ENCODE data around the gene TKTL1. TPM values are rescaled to one million over a fixed set of nuclear protein-coding genes. Genes with fewer than 3 reads are reported as not detected.
A peak's percentile ranks its signal among the peaks of the same experiment; 100 is the strongest.

The TKTL1 gene
- total and polyA plus RNA-seq, 4 donors = 0.23 to 0.24 TPM; not detected in 2

GRCh38 chrX:154360155-154360713 lies 64.6 kb downstream of the TKTL1 start:
- H3K4me1 ChIP-seq (ENCODE audit: control insufficient read depth in 1 of 2, insufficient read depth in 2 of 2, low read length in 2 of 2) = no peaks in the 10 kb centered on the region
- peaks cover 0 to 24% of the 10 kb centered on the region in 2 donors for H3K36me3 ChIP-seq (ENCODE audit: control insufficient read depth in 1 of 2, insufficient read depth in 2 of 2, low read length in 1 of 2)
- DNase-seq (no peak), ATAC-seq (ENCODE audit: low FRiP score) (no peak)
- intact Hi-C loops (cut with DNase I) = no loop called here
- no peak overlapping the region for H3K27ac ChIP-seq (ENCODE audit: low read depth in 1 of 2, low read length in 2 of 2)
- no peaks in the 10 kb centered on the region for H3K9me3 ChIP-seq (ENCODE audit: control insufficient read depth, low read length)
- 51 to 70% methylated on average over 34 of the region's 34 CpGs for WGBS, 2 donors
- no peaks in the 10 kb centered on the region for H3K27me3 ChIP-seq (ENCODE audit: control insufficient read depth in 1 of 2, insufficient read depth in 2 of 2, low read length in 1 of 2)
- H3K4me3 ChIP-seq (ENCODE audit: low read length in 2 of 2) = no peak overlapping the region

- no peak overlapping the region for H3K27ac ChIP-seq (ENCODE audit: low read depth in 1 of 2, low read length in 2 of 2)
- no peak for ATAC-seq (ENCODE audit: low FRiP score)
- no peak overlapping the region for H3K4me3 ChIP-seq (ENCODE audit: low read length in 2 of 2)
- H3K4me1 ChIP-seq (ENCODE audit: control insufficient read depth in 1 of 2, insufficient read depth in 2 of 2, low read length in 2 of 2) = no peaks in the 10 kb centered on the region
- H3K9me3 ChIP-seq (ENCODE audit: control insufficient read depth, low read length) = no peaks in the 10 kb centered on the region
- DNase-seq = no peak
- peaks cover 0 to 28% of the 10 kb centered on the region in 2 donors for H3K36me3 ChIP-seq (ENCODE audit: control insufficient read depth in 1 of 2, insufficient read depth in 2 of 2, low read length in 1 of 2)
- WGBS, 2 donors = 63 to 77% methylated on average over 29 to 30 of the region's 30 CpGs
- no peaks in the 10 kb centered on the region for H3K27me3 ChIP-seq (ENCODE audit: control insufficient read depth in 1 of 2, insufficient read depth in 2 of 2, low read length in 1 of 2)
- intact Hi-C loops (cut with DNase I) = no loop called here
Measured at GRCh38 chrX:154362085-154362742, 66.6 kb downstream of the TKTL1 start.

GRCh38 chrX:154363706-154364439 lies 68.3 kb downstream of the TKTL1 start:
- Histone ChIP-seq H3K4me3 (ENCODE audit: low read length in 2 of 2) (no peak overlapping the region), H3K9me3 (ENCODE audit: control insufficient read depth, low read length) (no peaks in the 10 kb centered on the region), H3K4me1 (ENCODE audit: control insufficient read depth in 1 of 2, insufficient read depth in 2 of 2, low read length in 2 of 2) (no peaks in the 10 kb centered on the region), H3K36me3 (ENCODE audit: control insufficient read depth in 1 of 2, insufficient read depth in 2 of 2, low read length in 1 of 2) (peaks cover 0 to 25% of the 10 kb centered on the region in 2 donors), H3K27me3 (ENCODE audit: control insufficient read depth in 1 of 2, insufficient read depth in 2 of 2, low read length in 1 of 2) (no peaks in the 10 kb centered on the region), H3K27ac (ENCODE audit: low read depth in 1 of 2, low read length in 2 of 2) (peak overlapping the region in 1 of 2 donors; percentile 5)
- 22 to 54% methylated on average over 20 of the region's 20 CpGs for WGBS, 2 donors
- intact Hi-C loops (cut with DNase I) = no loop called here
- ATAC-seq (ENCODE audit: low FRiP score) = no peak
- no peak for DNase-seq

DNA sequence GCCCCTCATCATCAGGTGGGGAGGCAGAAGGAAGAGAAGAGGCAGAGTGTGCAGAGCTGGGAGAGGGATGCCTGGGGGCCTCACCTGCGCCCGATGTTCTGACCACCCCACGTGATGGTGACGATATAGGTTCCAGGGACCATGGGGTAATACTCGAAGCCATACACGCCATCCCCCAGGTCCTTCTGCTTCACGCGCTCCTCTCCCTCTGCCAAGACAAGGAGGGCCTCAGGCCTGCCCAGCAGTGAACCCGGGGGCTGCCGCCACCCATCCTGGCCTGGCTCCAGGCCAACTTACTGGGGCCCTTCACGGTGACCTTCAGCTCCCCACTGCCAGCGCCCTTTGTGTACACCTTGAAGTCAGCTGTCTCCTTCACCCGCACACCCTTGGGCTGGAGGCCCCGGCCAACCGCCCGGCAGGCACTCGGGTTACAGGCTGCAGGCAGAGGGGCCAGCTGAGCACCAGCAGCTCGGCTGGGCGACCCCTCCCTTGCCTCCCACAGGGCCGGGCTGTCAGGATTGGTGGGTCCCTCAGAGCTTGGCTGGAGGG lies 69.5 kb downstream of the TKTL1 start:
- 29 to 69% methylated on average over 17 to 20 of the region's 20 CpGs for WGBS, 2 donors
- Histone ChIP-seq H3K36me3 (ENCODE audit: control insufficient read depth in 1 of 2, insufficient read depth in 2 of 2, low read length in 1 of 2) (peaks cover 0 to 15% of the 10 kb centered on the region in 2 donors), H3K27ac (ENCODE audit: low read depth in 1 of 2, low read length in 2 of 2) (no peak overlapping the region), H3K9me3 (ENCODE audit: control insufficient read depth, low read length) (no peaks in the 10 kb centered on the region), H3K4me1 (ENCODE audit: control insufficient read depth in 1 of 2, insufficient read depth in 2 of 2, low read length in 2 of 2) (no peaks in the 10 kb centered on the region), H3K4me3 (ENCODE audit: low read length in 2 of 2) (no peak overlapping the region), H3K27me3 (ENCODE audit: control insufficient read depth in 1 of 2, insufficient read depth in 2 of 2, low read length in 1 of 2) (no peaks in the 10 kb centered on the region)
- intact Hi-C loops (cut with DNase I) = no loop called here
- no peak for DNase-seq
- no peak for ATAC-seq (ENCODE audit: low FRiP score)

- no peaks in the 10 kb centered on the region for H3K4me1 ChIP-seq (ENCODE audit: control insufficient read depth in 1 of 2, insufficient read depth in 2 of 2, low read length in 2 of 2)
- H3K27ac ChIP-seq (ENCODE audit: low read depth in 1 of 2, low read length in 2 of 2) = peak overlapping the region in 1 of 2 donors; percentile 68
Measured at GRCh38 chrX:154365997-154366665, 70.5 kb downstream of the TKTL1 start.

DNA sequence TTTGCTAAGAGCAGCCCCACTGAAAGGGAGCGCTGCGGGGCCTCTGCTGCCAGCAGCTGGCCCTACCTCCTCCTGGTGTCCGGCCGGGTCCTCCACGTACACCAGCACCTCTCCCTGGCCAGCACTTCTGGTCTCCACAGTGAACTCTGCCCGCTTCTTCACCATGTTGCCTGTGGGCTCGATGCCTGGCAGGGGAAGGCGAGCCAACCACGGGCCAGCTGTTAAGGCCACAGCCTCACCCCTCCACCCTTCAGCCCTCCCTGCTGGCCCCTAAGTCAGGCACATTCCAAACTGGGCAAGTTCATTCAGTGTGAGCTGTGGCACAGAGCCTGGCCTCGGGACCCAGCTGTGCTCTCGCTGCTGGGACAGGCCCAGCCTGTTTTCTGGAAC lies 71.1 kb downstream of the TKTL1 start:
- H3K27me3 ChIP-seq (ENCODE audit: control insufficient read depth in 1 of 2, insufficient read depth in 2 of 2, low read length in 1 of 2) = no peaks in the 10 kb centered on the region
- WGBS, 2 donors = 13 to 54% methylated on average over 10 to 11 of the region's 11 CpGs
- ATAC-seq (ENCODE audit: low FRiP score) = no peak
- H3K36me3 ChIP-seq (ENCODE audit: control insufficient read depth in 1 of 2, insufficient read depth in 2 of 2, low read length in 1 of 2) = peaks cover 0 to 17% of the 10 kb centered on the region in 2 donors
- H3K4me1 ChIP-seq (ENCODE audit: control insufficient read depth in 1 of 2, insufficient read depth in 2 of 2, low read length in 2 of 2) = no peaks in the 10 kb centered on the region
- DNase-seq = no peak
- no peaks in the 10 kb centered on the region for H3K9me3 ChIP-seq (ENCODE audit: control insufficient read depth, low read length)
- H3K27ac ChIP-seq (ENCODE audit: low read depth in 1 of 2, low read length in 2 of 2) = peak overlapping the region in 1 of 2 donors; percentile 74
- intact Hi-C loops (cut with DNase I) = no loop called here
- H3K4me3 ChIP-seq (ENCODE audit: low read length in 2 of 2) = no peak overlapping the region

More at GRCh38 chrX:154365997-154366665, 70.5 kb downstream of the TKTL1 start:
- 24 to 56% methylated on average over 26 to 32 of the region's 32 CpGs for WGBS, 2 donors
- intact Hi-C loops (cut with DNase I) = no loop called here
- ATAC-seq (ENCODE audit: low FRiP score) (no peak), DNase-seq (no peak)
- Histone ChIP-seq H3K36me3 (ENCODE audit: control insufficient read depth in 1 of 2, insufficient read depth in 2 of 2, low read length in 1 of 2) (peaks cover 0 to 17% of the 10 kb centered on the region in 2 donors), H3K4me3 (ENCODE audit: low read length in 2 of 2) (no peak overlapping the region), H3K9me3 (ENCODE audit: control insufficient read depth, low read length) (no peaks in the 10 kb centered on the region), H3K27me3 (ENCODE audit: control insufficient read depth in 1 of 2, insufficient read depth in 2 of 2, low read length in 1 of 2) (no peaks in the 10 kb centered on the region)

- Histone ChIP-seq H3K27ac (ENCODE audit: low read depth in 1 of 2, low read length in 2 of 2) (peak overlapping the region in 1 of 2 donors; percentile 74), H3K36me3 (ENCODE audit: control insufficient read depth in 1 of 2, insufficient read depth in 2 of 2, low read length in 1 of 2) (peaks cover 0 to 14% of the 10 kb centered on the region in 2 donors), H3K4me3 (ENCODE audit: low read length in 2 of 2) (peak overlapping the region in 1 of 2 donors; percentile 2), H3K9me3 (ENCODE audit: control insufficient read depth, low read length) (no peaks in the 10 kb centered on the region), H3K4me1 (ENCODE audit: control insufficient read depth in 1 of 2, insufficient read depth in 2 of 2, low read length in 2 of 2) (no peaks in the 10 kb centered on the region), H3K27me3 (ENCODE audit: control insufficient read depth in 1 of 2, insufficient read depth in 2 of 2, low read length in 1 of 2) (no peaks in the 10 kb centered on the region)
- ATAC-seq (ENCODE audit: low FRiP score) (no peak), DNase-seq (no peak)
- WGBS, 2 donors = 18 to 58% methylated on average over 31 of the region's 31 CpGs
- intact Hi-C loops (cut with DNase I) = no loop called here
Measured at GRCh38 chrX:154367474-154368308, 72.1 kb downstream of the TKTL1 start.

Measured in aorta (tissue), 5 donors.